SU-DHL-6 (cell line): ENCODE results near the gene SGPP2.

Experiments
- H2AFZ ChIP-seq: fragments of 200-600 bp; sonication (generic); 2 replicates; pipeline ENCODE4 v1.6.1; 2014; ENCODE audit warnings: low read depth, mild to moderate bottlenecking, moderate library complexity, mixed read lengths, antibody characterized with exemption, low read length; ENCODE audit not compliant: severe bottlenecking
- H3F3A ChIP-seq: fragments of 200-600 bp; shearing (Covaris generic); 2 replicates; pipeline ENCODE4 v1.6.0; 2016; ENCODE audit warnings: antibody characterized with exemption, mild to moderate bottlenecking; ENCODE audit not compliant: insufficient read depth
- H3K27ac ChIP-seq: fragments of 200-600 bp; sonication (generic); 2 replicates; pipeline ENCODE4 v1.5.1; 2016; ENCODE audit warnings: low read depth, mild to moderate bottlenecking, low read length, moderate library complexity, mixed read lengths
- H3K27me3 ChIP-seq: fragments of 200-600 bp; sonication (generic), shearing (Covaris generic); 2 replicates; pipeline ENCODE4 v1.6.0; 2014; ENCODE audit warnings: mild to moderate bottlenecking, low read length
- H3K36me3 ChIP-seq: fragments of 200-600 bp; sonication (generic); 2 replicates; pipeline ENCODE4 v1.6.1; 2014; ENCODE audit warnings: mild to moderate bottlenecking, low read length, mixed read lengths
- H3K4me2 ChIP-seq: fragments of 300-600, 200-600 bp; shearing (Covaris generic), sonication (generic); 2 replicates; pipeline ENCODE4 v1.6.0; 2014; ENCODE audit warnings: low read length, low read depth, mild to moderate bottlenecking; ENCODE audit not compliant: poor library complexity, severe bottlenecking
- H3K4me3 ChIP-seq: fragments of 200-600 bp; sonication (generic); 2 replicates; pipeline ENCODE4 v1.5.1; 2014; ENCODE audit warnings: antibody characterized with exemption, low read length, mild to moderate bottlenecking, mixed read lengths; ENCODE audit not compliant: insufficient read depth, poor library complexity, severe bottlenecking
- H3K79me2 ChIP-seq: fragments of 200-600 bp; sonication (generic); 2 replicates; pipeline ENCODE4 v1.6.1; 2014; ENCODE audit warnings: mild to moderate bottlenecking, low read length, moderate library complexity; ENCODE audit not compliant: insufficient read depth
- H3K9ac ChIP-seq: fragments of 200-600 bp; sonication (generic); 2 replicates; pipeline ENCODE4 v1.7.0; 2014; ENCODE audit warnings: mild to moderate bottlenecking, low read length
- H3K9me2 ChIP-seq: fragments of 200-600 bp; sonication (generic); replicated peaks from 2 replicates; pipeline ENCODE4 v1.6.1; 2014; ENCODE audit warnings: low read length; ENCODE audit not compliant: insufficient read depth
- H3K9me3 ChIP-seq: fragments of 200-600 bp; sonication (generic); 2 replicates; pipeline ENCODE4 v1.6.1; 2014; ENCODE audit warnings: low read length, mixed read lengths; ENCODE audit not compliant: insufficient read depth
- H4K20me1 ChIP-seq: fragments of 200-600 bp; sonication (generic); 2 replicates; pipeline ENCODE4 v1.6.1; 2014; ENCODE audit warnings: low read depth, mild to moderate bottlenecking, antibody characterized with exemption, low read length, moderate library complexity, mixed read lengths
- EZH2phosphoT487 ChIP-seq: fragments of 200-600 bp; sonication (generic), shearing (Covaris generic); conservative IDR thresholded peaks from 2 replicates; pipeline ENCODE4 v1.6.1; 2018; ENCODE audit warnings: mild to moderate bottlenecking, antibody characterized with exemption, low read length, moderate library complexity, mixed read lengths
- TF ChIP-seq, protein P1 (sequence below): fragments of 200-600 bp; sonication (generic); IDR thresholded peaks from one replicate; pipeline ENCODE4 v1.5.1; 2017; ENCODE audit warnings: antibody characterized with exemption, mild to moderate bottlenecking, low read length, moderate library complexity; ENCODE audit not compliant: insufficient read depth, poor library complexity, severe bottlenecking

SGPP2 gene

GRCh38 chr2:222423186-222423585 is 1.2 kb upstream of the SGPP2 start:
- Histone ChIP-seq H3K36me3 (no peaks in the 10 kb centered on the region), H3K9ac (no peak overlapping the region), H3K9me2 (no peaks in the 10 kb centered on the region), H3K79me2 (no peaks in the 10 kb centered on the region), H3K4me3 (no peak overlapping the region), H4K20me1 (no peaks in the 10 kb centered on the region), H2AFZ (no peak overlapping the region), H3F3A (no peaks in the 10 kb centered on the region), H3K4me2 (peak overlapping the region; percentile 56), H3K9me3 (no peaks in the 10 kb centered on the region), H3K27me3 (no peaks in the 10 kb centered on the region), H3K27ac (no peak overlapping the region)
- TF ChIP-seq, protein P1, sequence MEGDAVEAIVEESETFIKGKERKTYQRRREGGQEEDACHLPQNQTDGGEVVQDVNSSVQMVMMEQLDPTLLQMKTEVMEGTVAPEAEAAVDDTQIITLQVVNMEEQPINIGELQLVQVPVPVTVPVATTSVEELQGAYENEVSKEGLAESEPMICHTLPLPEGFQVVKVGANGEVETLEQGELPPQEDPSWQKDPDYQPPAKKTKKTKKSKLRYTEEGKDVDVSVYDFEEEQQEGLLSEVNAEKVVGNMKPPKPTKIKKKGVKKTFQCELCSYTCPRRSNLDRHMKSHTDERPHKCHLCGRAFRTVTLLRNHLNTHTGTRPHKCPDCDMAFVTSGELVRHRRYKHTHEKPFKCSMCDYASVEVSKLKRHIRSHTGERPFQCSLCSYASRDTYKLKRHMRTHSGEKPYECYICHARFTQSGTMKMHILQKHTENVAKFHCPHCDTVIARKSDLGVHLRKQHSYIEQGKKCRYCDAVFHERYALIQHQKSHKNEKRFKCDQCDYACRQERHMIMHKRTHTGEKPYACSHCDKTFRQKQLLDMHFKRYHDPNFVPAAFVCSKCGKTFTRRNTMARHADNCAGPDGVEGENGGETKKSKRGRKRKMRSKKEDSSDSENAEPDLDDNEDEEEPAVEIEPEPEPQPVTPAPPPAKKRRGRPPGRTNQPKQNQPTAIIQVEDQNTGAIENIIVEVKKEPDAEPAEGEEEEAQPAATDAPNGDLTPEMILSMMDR = no peak
- TF ChIP-seq EZH2phosphoT487 = no peak

DNA sequence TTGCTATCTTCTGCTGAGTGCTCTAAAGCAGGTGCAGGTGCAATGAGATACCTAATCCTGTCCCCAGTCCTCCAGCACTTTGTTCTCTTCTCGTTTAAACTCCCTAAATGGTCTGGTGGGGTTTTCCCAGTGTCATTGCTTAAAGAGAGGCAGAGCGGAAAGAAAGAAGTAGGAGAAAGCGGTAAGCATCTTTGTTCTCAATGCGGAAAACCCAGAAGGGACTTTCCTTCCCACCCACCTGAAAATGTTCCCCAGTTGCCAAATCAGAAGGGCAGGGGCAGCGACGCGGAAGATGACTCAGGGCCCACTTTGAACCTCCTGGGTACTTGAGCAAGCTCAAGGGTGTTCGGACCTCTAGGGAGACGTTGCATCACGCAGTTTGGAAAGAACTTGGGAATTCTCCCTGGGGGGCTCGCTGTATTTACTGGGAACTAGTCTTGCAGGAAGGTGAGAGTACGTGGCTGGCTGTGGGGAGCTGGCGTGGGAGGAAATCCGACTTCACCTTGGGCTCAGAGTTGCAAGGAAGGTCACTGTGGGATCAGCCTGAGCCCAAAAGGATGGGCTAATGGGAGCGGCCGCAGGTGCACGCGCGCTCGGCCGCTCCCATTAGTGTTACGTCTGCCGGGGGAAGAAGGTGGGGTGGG is 589 bp upstream of the SGPP2 start:
- H3F3A ChIP-seq = no peaks in the 10 kb centered on the region
- no peak overlapping the region for H3K27ac ChIP-seq
- H3K79me2 ChIP-seq = no peaks in the 10 kb centered on the region
- H3K36me3 ChIP-seq = no peaks in the 10 kb centered on the region
- H3K4me2 ChIP-seq = peak overlapping the region; percentile 56
- no peaks in the 10 kb centered on the region for H3K9me2 ChIP-seq
- peak overlapping the region; percentile 32 for H3K4me3 ChIP-seq
- H2AFZ ChIP-seq = peak overlapping the region; percentile 22
- no peaks in the 10 kb centered on the region for H3K27me3 ChIP-seq
- TF ChIP-seq EZH2phosphoT487 = no peak
- TF ChIP-seq, protein P1 = no peak
- H3K9ac ChIP-seq = peak overlapping the region; percentile 25; the same call in 1 of the 2 replicates
- no peaks in the 10 kb centered on the region for H4K20me1 ChIP-seq
- H3K9me3 ChIP-seq = no peaks in the 10 kb centered on the region

GRCh38 chr2:222424729-222425671 is 657 bp downstream of the SGPP2 start:
- TF ChIP-seq, protein P1 = no peak
- TF ChIP-seq EZH2phosphoT487 = no peak
- H4K20me1 ChIP-seq = no peaks in the 10 kb centered on the region
- H3K9me2 ChIP-seq = no peaks in the 10 kb centered on the region
- H3K4me3 ChIP-seq = no peak overlapping the region
- H3K4me2 ChIP-seq = peak overlapping the region; percentile 56
- H3F3A ChIP-seq = no peaks in the 10 kb centered on the region
- no peaks in the 10 kb centered on the region for H3K27me3 ChIP-seq
- H2AFZ ChIP-seq = no peak overlapping the region
- no peaks in the 10 kb centered on the region for H3K36me3 ChIP-seq
- no peak overlapping the region; the same call in 1 of the 2 replicates for H3K9ac ChIP-seq
- no peaks in the 10 kb centered on the region for H3K9me3 ChIP-seq
- H3K79me2 ChIP-seq = no peaks in the 10 kb centered on the region
- no peak overlapping the region for H3K27ac ChIP-seq
